Calu3 (cell line): Measurements from ENCODE around the gene PLCL2. TPM values are rescaled to one million over a fixed set of nuclear protein-coding genes. Genes with fewer than 3 reads are reported as not detected.

ENCODE experiments used
- BruUV-seq: library from RNA; stranded (reverse); fragments of 400-500 nt; replicated peaks from 2 replicates; lab custom pipeline; 2021; lab: Mats Ljungman, UMichigan
- CTCF ChIA-PET: fragments of 300-600 bp; sonication (Branson Sonifier 250); formaldehyde crosslinking; loops from one replicate; lab custom pipeline; 2022; ENCODE audit warnings: antibody characterized with exemption; lab: Charles Lee
- DNase-seq: peaks from one replicate; pipeline ENCODE4 v3.0.0; 2022
- H3K27ac Mint-ChIP-seq: one replicate; pipeline ENCODE4 v1.8.0; 2022; ENCODE audit warnings: mixed read lengths; ENCODE audit not compliant: unreplicated experiment
- H3K27me3 Mint-ChIP-seq: one replicate; pipeline ENCODE4 v1.8.0; 2022; ENCODE audit warnings: mixed read lengths; ENCODE audit not compliant: unreplicated experiment
- H3K36me3 Mint-ChIP-seq: one replicate; pipeline ENCODE4 v1.8.0; 2022; ENCODE audit warnings: mild to moderate bottlenecking, moderate library complexity, mixed read lengths; ENCODE audit not compliant: insufficient read depth, unreplicated experiment
- H3K4me1 Mint-ChIP-seq: one replicate; pipeline ENCODE4 v1.8.0; 2022; ENCODE audit warnings: mild to moderate bottlenecking, low read depth, mixed read lengths; ENCODE audit not compliant: unreplicated experiment
- H3K4me3 Mint-ChIP-seq: one replicate; pipeline ENCODE4 v1.8.0; 2022; ENCODE audit warnings: mild to moderate bottlenecking, low read depth, moderate library complexity, mixed read lengths; ENCODE audit not compliant: unreplicated experiment
- H3K9me3 Mint-ChIP-seq: one replicate; pipeline ENCODE4 v1.8.0; 2022; ENCODE audit warnings: low read depth, mixed read lengths; ENCODE audit not compliant: unreplicated experiment
- intact Hi-C: fragments of 100-400 bp; cut with micrococcal nuclease; formaldehyde crosslinking; loops from one replicate; pipeline ENCODE4 v1.10.0; 2022; ENCODE audit not compliant: unreplicated experiment
- total RNA-seq: library from RNA; stranded (reverse); gene quantifications from 2 replicates; pipeline ENCODE4 v1.2.3, GENCODE V29; 2022
- TF ChIP-seq, protein P1 (sequence below): fragments of 200-600 bp; IDR thresholded peaks from one replicate; pipeline ENCODE4 v1.8.0; 2022; ENCODE audit warnings: antibody characterized with exemption; ENCODE audit not compliant: unreplicated experiment

Gene PLCL2
- total RNA-seq, 1 experiment from 2014 or later = 5.8 TPM

DNA sequence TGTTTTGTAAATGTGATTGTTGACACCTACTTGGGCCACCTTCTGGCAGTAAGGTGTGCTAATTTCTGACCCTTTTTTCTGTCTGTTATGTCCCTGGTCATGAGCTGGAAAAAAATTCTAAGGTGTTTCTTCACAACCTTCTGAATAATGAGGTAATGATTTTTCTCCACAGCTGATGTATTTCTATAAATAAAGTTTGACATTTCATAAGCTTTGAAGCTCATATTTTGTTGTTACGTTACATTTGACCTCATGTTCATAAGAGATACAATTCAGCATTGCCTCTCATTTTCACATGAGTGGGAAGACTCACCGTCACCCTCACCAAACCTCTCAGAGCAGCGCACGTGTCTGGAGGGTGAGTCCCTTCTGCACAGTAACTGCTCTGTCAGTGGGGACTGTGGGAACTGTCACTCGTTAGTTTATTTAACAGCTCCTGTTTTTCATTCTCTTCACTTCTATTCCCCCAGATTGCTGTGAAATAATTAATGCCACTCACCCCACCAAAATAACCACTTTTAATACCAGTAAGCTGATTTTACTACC, 140.9 kb downstream of the PLCL2 start:
- peaks cover 7% of the 10 kb centered on the region for H3K4me1 Mint-ChIP-seq
- TF ChIP-seq, protein P1, sequence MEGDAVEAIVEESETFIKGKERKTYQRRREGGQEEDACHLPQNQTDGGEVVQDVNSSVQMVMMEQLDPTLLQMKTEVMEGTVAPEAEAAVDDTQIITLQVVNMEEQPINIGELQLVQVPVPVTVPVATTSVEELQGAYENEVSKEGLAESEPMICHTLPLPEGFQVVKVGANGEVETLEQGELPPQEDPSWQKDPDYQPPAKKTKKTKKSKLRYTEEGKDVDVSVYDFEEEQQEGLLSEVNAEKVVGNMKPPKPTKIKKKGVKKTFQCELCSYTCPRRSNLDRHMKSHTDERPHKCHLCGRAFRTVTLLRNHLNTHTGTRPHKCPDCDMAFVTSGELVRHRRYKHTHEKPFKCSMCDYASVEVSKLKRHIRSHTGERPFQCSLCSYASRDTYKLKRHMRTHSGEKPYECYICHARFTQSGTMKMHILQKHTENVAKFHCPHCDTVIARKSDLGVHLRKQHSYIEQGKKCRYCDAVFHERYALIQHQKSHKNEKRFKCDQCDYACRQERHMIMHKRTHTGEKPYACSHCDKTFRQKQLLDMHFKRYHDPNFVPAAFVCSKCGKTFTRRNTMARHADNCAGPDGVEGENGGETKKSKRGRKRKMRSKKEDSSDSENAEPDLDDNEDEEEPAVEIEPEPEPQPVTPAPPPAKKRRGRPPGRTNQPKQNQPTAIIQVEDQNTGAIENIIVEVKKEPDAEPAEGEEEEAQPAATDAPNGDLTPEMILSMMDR = no peak
- BruUV-seq = no TSS peak

DNA sequence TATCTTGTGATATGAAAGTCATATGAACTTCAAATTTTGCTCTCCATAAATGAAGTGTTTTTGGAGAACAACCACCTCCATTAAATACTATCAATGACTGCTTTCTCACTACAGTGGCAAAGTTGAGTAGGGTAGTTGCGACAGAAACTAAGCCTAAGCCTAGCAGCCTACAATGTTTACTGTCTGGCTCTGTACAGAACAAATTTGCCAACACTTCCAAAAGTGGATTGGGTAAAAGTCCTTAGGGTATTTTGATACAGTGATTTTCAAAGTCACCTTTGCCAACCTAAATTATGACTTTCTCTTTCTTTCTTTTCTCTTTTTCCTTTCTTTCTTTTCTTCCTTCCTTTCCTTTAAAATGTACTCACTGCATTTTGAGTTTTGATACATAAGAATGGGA, 142.6 kb downstream of the PLCL2 start:
- Mint-ChIP-seq H3K36me3 (no peaks in the 10 kb centered on the region), H3K9me3 (no peaks in the 10 kb centered on the region), H3K4me3 (no peak overlapping the region), H3K4me1 (peaks cover 12% of the 10 kb centered on the region), H3K27me3 (no peaks in the 10 kb centered on the region), H3K27ac (no peak overlapping the region)
- intact Hi-C loops = no loop called here
- TF ChIP-seq, protein P1 = no peak
- CTCF ChIA-PET = no interaction called here
- DNase-seq = no peak
- BruUV-seq = no TSS peak

More for the DNA sequence above, 140.9 kb downstream of the PLCL2 start:
- CTCF ChIA-PET = interaction anchor here (0.7 to 1.5 kb wide), 2 partner anchors 13 to 138 kb away, joined by 3 read pairs; no protein-coding TSS in a partner anchor
- H3K27ac Mint-ChIP-seq = no peak overlapping the region
- intact Hi-C loops = no loop called here
- no peak for DNase-seq
- H3K36me3 Mint-ChIP-seq = no peaks in the 10 kb centered on the region
- no peak overlapping the region for H3K4me3 Mint-ChIP-seq
- H3K9me3 Mint-ChIP-seq = no peaks in the 10 kb centered on the region
- H3K27me3 Mint-ChIP-seq = no peaks in the 10 kb centered on the region

DNA sequence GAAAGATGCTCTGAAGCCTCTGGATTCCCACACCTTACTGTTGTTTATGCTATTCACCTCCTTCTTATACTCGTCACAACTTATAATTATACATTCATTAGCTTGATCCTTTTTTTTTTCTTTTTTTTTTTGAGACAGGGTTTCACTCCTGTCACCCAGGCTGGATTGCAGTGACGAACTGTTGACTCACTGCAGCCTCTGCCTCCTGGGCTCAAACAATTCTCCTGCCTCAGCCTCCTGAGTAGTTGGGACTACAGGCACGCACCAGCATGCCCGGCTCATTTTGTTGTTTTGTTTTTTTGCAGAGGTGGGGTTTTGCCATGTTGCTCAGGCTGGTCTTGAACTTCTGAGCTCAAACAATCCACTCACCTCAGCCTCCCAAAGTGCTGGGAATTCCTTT, 143.6 kb downstream of the PLCL2 start:
- peaks cover 9% of the 10 kb centered on the region for H3K4me1 Mint-ChIP-seq
- H3K27me3 Mint-ChIP-seq = no peaks in the 10 kb centered on the region
- no peaks in the 10 kb centered on the region for H3K9me3 Mint-ChIP-seq
- H3K27ac Mint-ChIP-seq = no peak overlapping the region
- no peaks in the 10 kb centered on the region for H3K36me3 Mint-ChIP-seq
- intact Hi-C loops = no loop called here
- TF ChIP-seq, protein P1 = no peak
- CTCF ChIA-PET = no interaction called here
- no TSS peak for BruUV-seq
- H3K4me3 Mint-ChIP-seq = no peak overlapping the region
- no peak for DNase-seq

DNA sequence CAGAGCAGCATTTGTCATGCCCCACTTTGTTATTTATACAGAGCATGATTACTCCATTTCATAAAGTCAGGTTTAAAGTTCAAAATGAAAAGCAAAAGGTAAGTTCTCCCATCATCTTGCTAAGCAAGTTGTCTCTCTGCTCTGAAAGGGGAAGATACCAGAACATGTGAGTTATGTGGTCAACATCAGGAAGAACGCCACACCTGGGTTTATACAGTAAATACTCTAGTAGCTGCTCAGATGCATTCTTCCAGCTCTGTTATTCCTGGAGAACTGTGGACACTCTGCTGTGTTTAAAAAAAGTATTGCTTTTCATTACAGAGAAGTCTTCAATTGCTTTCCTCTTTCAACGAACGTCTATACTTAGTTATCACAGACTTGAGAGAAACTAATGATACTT, 145.7 kb downstream of the PLCL2 start:
- no peak overlapping the region for H3K27ac Mint-ChIP-seq
- intact Hi-C loops = loop anchor here (5.0 to 10.0 kb wide), 2 partner anchors 116 to 143 kb away; no protein-coding TSS in a partner anchor
- no peaks in the 10 kb centered on the region for H3K27me3 Mint-ChIP-seq
- H3K36me3 Mint-ChIP-seq = no peaks in the 10 kb centered on the region
- peaks cover 9% of the 10 kb centered on the region for H3K4me1 Mint-ChIP-seq
- CTCF ChIA-PET = interaction anchor here (0.7 kb wide), 1 partner anchor 146 kb away, joined by 3 read pairs; no protein-coding TSS in a partner anchor
- DNase-seq = no peak
- no peaks in the 10 kb centered on the region for H3K9me3 Mint-ChIP-seq
- TF ChIP-seq, protein P1 = no peak
- BruUV-seq = no TSS peak
- no peak overlapping the region for H3K4me3 Mint-ChIP-seq
